CD4-positive, alpha-beta T cell treated with Interleukin-17A for 1 hour (primary cell): ENCODE results near the gene VANGL2.

ENCODE experiments used
- DNase-seq: peaks from one replicate; pipeline ENCODE4 v3.0.0-alpha.2; 2020

VANGL2 gene

DNA sequence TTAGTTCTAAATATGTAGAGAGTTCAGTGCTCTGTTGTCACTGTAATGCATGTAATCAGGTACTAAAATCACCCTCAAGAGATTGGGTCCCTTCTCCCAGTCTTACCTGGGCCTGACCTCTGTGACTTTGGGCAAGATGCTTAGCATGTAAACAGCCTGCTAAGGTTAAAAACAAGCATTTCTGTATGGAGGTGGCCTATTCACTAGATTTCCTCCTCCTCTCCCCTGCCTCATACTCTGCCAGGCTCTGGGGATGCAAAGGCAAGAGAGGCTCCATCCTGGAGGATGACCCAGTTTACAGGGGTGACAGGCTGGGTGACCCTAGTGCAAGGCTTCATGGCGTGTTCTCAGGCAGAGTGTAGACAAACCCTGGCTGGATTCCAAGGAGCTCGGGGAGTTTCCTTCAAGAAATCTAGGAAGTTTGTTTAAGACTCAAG is 28.8 kb downstream of the VANGL2 start:
- no peak for DNase-seq

DNA sequence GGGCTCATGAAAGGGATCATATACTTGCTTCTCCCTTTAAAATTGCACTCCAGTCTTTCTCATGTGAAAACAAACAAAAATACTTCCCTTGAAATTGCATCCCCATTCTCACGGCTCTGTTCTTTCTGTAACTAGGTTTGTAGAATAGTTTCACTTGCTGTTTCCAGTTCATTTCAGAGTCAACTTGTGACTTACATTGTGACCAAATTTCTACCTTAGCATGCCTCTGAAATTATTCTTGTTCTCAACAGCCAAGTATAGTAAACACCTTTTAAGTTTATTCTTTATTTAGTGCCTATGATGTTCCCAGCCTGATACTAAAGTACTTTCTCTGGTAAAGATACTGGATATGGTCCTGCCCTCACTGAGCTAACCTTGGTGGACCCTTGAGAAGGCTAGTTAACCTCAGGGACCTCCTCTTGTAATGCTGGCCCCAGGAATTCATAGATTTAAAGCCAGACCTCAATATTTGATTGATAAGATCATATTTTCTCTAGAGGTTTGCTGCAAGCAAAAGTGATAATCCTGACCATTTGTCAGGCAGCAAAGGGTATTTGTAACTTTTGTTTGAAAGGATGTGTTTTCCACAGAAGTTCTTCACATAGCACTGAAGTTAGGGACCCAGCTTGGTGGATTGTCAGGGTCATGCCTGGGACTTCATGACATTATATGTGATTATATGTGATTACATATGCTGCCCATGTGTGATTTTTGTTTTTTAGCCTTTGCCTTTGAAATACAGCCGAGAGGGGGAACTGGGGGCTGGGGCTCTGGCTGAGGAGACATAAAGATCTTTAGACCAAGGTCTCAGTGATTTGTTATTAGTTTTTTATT is 29.6 kb downstream of the VANGL2 start:
- peak; percentile 50 for DNase-seq

DNA sequence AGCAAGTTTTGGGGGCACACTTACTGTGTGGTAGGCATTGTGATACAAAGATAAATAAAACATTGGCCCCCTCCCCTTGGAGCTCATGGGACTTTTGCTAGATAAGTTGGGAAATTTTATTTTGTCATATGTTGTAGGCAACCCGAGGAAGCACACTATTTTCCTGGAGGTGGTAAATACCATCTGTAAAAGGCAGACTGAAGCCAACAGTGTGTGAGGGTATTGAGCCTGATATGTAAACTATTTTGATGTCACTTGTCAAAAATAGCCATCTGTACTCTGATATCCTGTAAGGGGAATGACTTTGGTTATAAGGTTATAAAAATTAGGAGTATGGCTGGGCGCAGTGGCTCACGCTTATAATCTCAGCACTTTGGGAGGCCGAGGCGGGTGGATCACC is 30.6 kb downstream of the VANGL2 start:
- no peak for DNase-seq

DNA sequence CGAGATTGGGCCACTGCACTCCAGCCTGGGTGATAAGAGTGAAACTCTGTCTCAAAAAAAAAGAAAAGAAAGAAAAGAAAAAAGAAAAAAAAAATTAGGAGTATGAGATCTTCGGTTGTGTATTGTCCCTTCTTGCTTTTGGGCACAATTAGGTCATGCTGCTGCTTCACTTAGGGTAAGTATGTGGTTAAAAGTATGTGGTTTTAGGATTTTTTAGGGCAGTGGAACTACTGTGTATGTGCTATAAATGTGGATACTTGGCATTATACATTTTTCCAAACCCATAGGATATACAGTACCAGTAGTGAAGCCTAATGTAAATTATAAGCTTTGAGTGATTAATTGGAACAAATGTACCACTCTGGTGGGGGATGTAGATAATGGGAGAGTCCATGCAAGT is 31.2 kb downstream of the VANGL2 start:
- DNase-seq: no peak

DNA sequence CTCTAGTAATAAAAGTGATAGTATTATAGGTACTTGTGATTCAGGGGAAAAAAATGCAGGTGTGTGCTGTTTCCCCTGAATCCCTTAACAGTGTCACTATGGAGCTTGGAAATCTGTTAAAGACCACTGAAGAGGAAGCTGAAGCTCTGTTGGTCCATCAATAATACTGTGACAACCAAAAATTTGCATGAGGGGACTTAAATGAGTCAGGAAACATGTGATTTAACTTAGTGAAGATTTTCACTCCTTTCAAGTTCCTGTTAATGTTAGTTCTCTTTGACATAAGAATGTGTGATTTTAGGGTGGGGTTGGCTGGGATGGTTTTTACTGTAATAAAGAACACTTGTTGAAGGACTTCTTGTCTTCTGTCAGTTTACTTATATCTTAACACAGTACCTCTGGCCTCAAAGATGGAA is 32.0 kb downstream of the VANGL2 start:
- DNase-seq: peak; percentile 64

DNA sequence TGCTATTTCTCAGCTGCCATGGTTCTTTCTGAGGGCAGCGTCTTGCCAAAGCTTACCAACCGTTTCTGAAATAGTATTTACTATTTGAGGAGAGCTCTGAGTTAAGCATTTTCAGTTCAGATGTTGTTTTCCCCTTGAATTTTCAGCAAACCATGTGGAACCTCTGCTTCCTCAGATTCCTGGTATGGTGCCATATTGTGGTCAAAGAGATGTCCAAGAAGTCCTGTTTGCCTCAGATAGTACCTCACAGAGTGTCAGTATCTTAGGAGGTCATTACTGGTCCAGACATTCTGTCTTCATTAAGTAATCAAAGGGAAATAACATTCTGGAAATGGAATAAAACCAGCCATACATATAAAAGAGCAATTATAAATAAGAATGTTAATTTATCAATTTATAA is 36.6 kb downstream of the VANGL2 start:
- no peak for DNase-seq

DNA sequence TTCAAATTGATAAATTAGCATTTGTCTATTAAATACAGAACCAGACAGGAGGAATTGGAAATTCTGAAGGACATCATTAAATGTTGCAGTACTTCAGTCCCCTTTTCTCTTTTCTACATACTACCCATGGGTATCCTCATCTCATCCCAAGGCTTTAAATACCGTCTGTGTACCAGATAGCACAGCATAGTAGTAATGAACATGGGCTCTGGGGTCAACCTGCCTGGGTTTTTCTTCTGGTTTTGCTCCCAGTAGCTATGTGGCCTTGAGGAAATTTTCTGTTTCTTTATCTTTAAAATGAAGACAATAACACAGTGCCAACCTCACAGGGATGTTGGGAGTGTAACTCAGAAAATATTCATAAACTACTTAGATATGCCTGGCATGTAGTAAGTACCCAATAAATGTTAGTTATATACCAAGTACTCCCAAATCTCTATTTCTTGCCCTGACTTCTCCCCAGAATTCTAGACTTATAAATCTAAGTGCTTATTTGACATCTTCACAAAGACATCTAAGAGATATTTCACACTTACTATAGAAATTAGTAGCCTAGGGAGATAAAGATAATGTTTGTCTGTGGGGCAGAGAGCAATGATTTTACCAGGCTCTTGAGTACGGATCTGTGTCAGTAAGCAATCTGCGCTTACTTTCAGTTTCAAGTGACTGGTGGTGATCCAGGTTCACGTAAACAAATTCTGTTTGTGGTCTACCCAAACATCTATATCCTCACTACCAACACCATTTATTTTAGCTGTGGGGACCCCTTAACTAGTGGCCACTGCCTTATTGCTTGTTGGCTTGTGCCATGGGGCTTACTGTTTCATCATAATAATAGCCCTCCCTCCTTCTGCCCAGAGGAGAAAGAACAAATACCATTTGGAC is 37.3 kb downstream of the VANGL2 start:
- DNase-seq: peak; percentile 73

DNA sequence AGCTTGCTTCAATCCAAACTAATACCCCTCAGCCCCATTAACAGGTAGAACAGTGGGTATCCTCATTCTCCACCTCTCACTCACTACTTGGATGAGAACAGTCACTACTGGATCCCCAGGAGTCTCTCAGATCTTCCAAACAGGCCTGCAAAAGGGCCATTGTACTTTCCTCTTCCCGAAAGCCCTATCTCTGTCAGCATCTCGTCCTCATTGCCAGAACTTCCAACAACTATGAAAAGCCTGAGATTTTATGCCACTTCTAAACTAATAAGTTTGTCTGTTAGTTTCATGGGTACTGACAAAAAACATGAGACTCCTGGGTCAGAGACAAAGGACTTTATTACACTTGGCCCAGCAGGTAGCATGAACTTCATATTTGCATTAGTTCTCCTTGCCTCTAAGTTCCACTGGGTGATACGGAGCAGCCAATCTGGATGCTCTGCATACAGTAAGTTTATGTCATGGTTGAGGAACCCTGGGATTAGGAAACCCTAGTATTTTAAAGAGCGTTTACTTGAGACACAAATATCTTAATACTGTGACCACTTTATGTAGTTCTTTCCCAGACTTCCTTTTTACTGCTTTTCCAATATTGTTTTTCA is 38.1 kb downstream of the VANGL2 start:
- DNase-seq: no peak

DNA sequence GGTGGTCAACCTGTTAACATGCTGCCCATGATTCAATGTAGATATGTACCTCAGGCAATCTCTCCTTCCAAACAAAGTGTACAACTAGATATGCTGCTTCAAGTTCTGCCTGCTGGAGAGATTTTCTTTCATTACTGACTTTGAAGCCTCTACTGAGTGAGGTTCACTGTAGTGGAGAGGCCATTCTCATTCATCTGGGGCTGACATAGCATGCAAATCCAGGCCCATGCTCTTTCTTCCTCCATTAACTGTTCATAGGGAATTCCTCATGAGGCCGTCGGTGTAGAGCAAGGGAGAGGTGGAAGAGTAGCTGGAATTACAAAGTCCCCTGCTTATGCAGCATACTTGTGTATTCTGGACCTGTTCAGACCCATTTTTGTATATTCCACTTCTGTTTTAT is 38.6 kb downstream of the VANGL2 start:
- DNase-seq: no peak

DNA sequence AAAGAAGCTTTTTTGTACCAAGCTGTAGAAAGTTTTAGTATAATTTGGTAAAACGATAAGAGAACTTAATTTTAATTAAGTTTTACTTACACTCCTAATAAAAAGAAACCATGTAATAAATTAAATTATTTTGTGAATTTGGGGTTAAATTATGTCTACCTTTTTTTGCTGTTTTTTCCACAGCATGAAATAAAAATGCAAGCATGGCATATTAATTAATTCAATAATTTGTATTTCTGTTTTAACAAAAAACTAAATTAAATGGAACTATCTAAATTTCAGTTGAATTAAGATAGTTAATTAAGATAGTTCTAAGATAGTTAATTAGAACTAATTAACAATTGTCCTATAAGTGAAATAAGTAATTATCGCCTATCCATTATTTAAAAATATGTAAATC is 39.4 kb downstream of the VANGL2 start:
- DNase-seq: no peak

DNA sequence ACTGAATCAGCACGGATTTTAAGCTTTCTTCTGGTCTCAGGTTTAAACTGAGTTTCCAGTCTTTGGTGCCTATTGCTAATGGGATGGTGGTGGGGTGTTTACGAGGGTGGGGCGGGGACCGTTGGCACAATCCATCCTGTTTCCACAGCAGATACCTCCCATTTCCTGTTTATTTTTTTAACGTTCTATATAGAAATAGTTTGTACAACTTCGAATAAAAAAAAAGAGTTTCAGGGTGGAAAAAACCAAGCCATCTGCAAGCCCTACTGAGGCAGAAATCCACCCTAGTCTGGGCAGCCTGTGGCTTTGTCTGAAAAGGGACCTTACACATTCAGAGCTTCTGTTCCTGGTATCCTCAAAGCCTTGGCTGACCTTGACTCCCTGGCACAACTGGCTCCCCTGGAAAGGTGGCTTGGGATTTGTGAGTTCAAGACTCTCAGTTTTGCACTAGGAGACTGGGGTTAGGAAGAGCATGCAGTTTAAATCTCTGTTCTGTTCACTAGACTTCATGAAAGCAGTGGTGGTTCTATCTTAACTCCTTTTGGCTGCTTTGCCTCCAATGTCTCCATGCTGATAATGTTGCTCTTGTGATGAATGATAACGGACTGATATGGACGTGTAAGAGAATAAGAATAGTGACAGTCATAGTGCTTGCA is 46.7 kb downstream of the VANGL2 start:
- DNase-seq: no peak

DNA sequence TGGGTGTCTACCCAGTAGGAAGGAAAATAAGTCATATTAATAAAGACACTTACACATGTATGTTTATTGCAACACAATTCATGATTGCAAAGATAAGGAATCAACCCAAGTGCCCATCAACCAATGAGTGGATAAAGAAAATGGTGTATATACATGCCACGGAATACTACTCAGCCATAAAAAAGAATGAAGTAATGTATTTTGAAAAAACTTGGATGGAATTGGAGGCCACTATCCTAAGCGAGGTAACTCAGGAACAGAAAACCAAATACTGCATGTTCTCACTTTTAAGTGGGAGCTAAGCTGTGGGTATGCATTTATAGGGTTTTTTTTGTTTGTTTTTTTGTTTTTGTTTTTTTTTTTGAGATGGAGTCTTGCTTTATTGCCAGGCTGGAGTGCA is 49.1 kb downstream of the VANGL2 start:
- no peak for DNase-seq

DNA sequence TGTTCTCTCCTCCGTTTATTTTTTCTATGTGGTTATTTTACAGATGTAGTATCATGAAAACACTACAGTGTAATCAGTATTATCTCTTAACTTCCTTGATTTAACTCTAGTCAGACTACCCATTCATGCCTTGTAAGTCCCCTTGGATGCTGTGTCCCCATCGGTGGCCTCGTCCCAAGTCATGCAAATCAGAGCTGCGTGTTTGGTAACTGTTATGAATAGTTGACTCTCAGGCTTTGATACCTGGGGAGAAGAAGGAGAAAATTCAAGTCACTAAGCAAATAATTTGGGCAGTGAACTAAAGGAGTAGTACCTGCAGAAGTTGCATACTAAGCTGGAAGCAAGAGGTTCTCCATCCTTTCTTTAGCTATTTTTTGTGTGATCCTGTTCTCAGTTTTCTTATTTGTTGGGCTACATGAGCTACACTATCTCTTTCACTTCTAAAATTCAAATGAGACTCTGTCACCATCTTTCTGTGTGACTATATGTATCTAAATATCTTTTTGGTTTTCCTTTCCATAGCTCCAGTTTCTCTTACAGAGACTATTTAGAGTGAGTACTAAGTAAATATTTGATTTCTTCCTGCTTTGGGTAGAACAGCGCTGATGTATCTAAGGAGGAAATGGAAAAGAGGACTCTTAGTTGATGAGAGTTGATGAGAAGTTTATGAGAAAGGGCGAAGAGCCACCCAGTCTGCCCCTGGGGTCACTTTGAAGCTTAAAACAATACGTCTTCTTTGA is 50.9 kb downstream of the VANGL2 start:
- DNase-seq: no peak

DNA sequence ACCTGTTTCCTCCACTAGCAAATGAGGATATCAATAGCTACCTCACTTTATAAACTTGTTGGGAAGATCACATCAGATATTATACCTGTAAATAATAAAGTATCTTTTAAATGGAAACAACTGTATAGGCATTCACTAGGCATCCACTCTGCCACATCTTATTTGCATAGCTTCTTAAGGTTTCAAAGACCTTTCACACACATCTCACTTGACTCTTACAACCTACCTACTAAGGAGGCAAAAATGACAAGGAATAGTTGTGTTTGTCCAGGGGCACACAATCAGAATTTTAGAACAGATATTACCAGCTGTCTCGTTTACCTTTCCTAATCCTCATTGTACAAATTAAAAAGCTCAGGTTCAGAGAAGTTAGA is 51.5 kb downstream of the VANGL2 start:
- no peak for DNase-seq

DNA sequence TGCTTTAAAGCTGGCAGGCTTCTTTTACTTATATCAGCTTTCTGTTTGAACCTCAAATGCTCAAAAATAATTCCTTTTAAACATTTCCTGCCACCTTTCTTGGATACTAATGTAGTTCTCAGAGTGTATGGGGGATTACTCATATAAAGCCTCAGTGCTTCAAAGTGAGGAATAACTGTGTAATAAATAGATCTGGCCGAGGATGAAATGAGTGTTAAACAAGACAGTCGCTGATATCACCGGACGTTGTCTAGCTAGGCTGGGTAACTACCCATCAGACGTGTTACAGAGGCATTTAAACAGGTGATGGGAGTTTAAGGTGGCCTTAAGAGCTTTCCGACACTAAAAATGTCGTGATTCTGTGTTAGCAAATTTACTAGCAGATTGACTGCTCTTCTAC is 53.1 kb downstream of the VANGL2 start:
- peak; percentile 53 for DNase-seq

DNA sequence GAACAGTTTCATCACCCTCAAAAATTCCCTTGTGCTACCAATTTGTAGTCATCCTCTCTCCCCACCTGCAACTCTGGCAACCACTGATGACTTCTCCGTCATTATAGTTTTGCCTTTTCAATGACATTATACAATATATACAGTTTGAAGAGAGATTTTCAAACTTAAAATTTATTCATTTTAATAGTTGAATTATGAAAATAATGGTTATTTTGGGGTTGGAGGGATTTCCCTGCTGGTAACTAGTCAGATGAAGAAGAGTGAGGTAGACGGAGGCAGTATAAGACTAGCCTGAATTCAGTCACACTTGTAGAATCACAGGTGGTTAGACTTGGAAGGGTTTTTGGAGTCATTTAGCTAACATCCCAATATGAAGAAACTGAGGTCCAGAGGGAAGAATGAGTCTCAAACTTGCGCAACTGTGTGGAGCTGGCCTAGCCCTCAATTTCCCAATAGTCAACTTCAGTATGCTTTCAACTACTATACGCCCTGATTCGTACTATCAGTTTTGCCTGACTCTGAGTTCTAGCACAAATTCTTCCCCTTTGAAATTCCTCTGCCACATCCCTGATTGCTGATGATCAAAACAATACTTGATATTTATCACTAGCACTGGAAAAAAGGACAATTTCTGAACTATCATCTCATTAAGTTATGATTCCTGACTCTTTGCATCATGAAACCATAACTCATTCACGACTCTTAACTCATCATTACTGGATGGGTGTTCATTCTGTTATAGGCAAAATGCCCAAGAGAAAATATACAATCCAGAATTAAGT is 54.2 kb downstream of the VANGL2 start:
- DNase-seq: no peak

DNA sequence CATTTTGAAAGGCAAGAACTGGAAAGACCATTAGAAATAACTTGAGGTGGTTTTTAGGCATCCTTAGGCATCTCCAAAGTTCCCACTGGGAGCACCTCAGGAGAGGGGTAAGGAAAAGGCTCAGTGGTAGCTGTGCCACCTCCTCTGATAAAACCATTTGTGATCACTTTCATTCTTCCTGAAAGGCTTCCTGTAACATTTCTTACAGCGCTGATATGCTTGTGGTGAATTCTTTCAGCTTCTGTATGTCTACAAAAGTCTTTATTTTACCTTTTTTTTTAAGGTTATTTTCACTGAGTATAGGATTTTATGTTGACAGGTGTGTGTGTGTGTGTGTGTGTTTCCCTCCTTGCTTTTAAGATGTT is 54.8 kb downstream of the VANGL2 start:
- DNase-seq: no peak

DNA sequence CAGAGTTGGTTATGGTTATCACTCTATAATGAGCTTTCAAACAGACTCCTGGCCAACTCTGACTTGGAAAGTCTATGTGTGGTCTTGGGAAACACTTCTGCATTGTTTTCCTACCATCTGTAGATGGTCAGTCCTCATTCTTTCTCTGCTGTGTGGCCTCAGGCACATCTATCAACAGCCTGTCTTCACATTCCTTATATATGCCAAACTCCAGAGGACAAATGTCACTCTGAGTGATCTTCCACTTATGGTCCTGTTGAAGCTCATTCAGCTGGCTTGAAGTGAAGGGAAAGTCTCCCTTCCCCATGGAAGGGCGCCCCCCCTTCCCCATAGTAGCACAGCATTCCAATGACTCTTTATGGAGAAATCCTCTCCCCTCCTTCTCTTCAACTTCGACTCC is 58.7 kb downstream of the VANGL2 start:
- DNase-seq: no peak

DNA sequence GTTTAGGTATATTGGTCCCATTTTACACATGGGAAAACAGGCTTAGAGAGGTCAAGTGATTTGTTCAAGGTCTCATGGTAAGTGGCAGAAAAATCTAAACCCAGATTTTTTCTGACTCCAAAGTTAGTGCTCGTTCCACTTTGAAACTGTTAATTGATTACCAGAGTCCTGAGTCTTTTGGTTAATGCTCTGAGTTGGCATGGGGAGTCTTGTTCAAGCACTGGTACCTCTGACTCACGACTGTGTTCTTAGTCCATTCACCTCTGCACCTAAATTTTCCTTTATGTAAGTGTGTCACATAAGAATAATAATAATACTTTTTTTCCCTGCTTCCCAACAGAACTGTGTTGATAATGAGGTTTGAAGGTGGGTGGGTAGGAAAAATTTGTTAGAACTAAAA is 59.3 kb downstream of the VANGL2 start:
- DNase-seq: no peak

DNA sequence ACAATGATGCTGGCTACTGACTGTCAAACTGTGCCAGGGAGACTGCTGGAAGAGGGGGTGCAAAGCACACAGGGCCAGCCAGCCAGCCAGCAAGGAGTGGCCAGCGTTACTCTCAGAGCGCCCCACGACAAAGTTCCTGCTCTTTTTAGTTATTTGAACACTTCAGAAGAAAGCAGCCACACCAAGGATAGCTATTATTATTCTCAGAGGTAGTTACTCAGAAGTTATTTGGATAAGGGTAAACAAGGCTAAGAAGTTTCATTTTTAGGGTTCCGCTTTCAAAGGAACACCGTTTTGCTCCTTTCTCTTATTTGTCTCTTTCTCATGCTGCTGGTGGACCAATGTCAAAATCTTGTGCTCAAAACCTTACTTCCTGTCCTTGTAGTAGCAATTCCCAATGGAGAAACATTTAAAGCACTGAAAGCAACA is 59.9 kb downstream of the VANGL2 start:
- no peak for DNase-seq

DNA sequence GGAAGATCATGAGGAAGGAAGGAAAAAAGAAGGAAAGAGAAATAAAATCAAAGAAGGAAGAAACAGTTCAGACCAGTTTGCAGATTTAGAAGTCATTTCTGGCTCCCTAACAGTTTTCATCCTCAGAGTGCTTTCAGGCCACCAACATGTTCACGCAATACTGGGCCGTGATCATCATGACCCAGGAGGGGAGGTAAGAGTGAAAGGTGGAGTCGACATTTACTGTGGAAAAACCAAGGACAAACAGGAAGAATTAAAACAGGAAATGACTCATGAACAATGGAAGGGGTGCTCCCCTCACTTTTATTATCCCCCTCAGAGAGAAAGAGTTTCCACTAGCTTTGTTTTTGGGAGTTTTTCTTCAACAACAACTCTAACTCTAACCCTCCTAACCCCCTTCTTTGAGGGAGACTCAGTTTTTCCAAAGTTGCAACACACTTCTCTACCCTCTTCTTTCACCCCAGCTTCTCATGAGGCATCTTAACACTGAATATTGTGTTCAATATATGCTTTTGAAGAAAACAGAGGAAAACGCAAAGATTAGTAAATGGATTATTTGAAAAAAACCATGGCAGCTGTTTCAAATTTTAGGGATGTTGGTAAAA is 60.4 kb downstream of the VANGL2 start:
- peak; percentile 35 for DNase-seq
